ENCODE measurements around the gene STUM.

The STUM gene

DNA sequence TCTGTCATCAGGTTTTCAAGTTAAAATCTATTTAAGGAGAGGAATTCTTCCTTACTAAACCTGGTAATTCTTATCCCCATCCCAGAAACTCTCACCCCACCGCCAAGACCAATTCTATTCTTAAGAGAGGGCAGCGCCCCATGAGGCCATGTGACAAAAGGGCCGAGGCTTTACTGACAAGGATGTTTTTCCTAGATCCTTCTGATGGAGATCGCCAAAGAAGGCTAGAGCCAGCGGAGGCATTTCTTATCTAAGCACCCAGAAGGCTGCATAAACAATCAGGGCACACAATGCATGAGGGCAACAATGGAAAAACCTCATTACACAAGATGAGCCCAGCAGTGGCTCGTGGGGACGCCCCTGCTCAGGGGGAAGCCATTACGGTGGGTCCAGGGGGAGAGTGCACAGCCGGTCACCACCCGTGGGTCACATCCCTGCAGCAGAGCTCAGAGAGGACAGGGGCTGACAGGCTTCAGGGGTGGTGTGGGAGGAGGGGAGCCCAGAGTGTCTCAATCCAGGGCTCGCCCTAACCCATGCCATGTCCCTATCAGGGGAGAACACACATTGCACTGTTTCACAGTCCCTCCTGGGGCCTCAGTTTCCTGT lies 101.8 kb downstream of the STUM start:
- no peak for DNase-seq (ENCODE audit: low read depth in 4 of 4, low spot score in 1 of 4)

DNA sequence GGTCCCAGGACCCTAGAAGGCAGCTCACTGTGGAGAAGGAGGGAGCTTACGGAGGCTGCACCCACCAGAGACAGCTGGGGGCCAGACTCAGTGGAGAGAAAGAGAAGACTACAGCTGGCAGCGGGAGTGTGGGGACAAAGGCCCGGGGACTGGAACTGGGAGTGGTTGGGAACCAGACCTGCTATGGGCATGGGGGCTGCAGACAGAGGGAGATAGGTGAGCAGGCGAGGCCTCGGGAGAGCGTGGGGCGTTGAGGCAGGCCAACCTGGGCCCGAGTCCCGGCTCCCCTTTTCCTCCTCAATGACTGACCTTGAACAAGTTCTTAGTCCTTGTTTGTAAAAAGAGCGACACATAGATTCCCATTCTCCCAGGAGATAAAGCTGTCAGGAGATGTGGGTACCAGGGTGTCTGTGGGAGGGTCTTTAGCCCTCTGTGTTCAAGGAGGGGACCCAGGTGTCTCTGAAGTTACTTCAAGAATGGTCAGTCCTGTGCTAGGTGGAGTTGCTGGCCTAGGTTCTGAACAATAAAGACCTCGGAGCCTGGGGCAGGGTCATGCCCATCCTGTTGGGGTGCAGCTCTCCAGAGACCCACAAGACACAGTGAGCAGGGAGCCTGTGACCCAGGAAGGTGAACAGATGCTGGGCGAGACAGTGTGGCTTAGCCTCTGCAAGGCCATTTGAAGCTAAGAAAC lies 102.6 kb downstream of the STUM start:
- no peak for DNase-seq (ENCODE audit: low read depth in 4 of 4, low spot score in 1 of 4)

DNA sequence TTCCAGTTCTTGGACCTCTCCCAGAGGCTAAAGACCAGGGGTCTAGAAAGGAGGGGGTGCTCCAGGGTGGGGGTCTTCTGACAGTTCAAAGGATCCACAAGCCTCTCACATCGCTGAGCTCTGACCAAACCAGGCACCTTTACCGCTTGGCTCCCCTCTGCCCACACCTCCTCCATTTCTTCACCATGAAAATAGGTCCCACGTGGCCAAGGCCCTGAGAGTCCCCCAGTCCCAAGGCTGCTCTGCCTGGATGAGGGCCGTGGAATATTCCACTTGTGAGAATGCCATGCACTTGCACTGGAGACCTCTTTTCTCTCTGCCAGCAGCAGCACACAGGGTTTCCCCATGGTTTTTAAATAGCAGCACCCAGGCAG lies 103.2 kb downstream of the STUM start:
- no peak for DNase-seq (ENCODE audit: low read depth in 4 of 4, low spot score in 1 of 4)

GRCh38 chr1:226652613-226653012 lies 104.0 kb downstream of the STUM start:
- no peak for DNase-seq (ENCODE audit: low read depth in 4 of 4, low spot score in 1 of 4)

- no peak for DNase-seq (ENCODE audit: low read depth in 4 of 4, low spot score in 1 of 4)
Observed at GRCh38 chr1:226653311-226653921, 104.9 kb downstream of the STUM start.

DNA sequence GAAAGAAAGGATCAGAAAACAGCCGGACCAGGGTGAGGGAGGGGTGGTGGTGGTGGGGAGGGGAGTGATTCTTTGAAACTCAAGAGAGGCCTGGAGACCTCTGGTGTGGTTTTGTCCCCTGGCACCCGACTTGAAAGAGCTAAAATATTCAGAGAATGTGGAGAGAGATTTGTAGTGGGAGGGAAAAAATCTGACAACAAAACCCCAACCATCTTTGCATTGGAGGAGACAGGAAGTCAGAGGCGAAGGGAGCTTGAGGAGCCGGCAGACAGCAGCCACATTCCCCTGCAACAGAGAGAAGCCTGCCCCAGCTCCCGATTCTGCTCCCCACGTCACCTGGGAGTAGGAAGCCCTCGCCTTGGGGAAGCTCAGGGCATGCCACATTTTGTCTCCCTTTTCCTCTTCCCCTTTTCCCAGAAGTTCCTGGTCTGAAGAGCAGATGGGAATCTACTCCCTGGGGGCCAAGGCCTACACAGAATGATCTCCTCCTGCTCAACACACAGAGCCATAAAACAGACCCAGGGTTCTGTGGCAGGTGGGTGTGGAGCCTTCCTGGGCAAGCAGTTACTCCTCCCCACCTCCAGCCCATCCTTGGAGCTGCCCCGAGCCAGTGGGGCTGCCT lies 105.6 kb downstream of the STUM start:
- DNase-seq (ENCODE audit: low read depth in 4 of 4, low spot score in 1 of 4): no peak

- no peak for DNase-seq (ENCODE audit: low read depth in 4 of 4, low spot score in 1 of 4)
Observed at GRCh38 chr1:226654668-226655055, 106.1 kb downstream of the STUM start.

- no peak for DNase-seq (ENCODE audit: low read depth in 4 of 4, low spot score in 1 of 4)
Observed at GRCh38 chr1:226655251-226656163, 106.9 kb downstream of the STUM start.

- DNase-seq (ENCODE audit: low read depth in 4 of 4, low spot score in 1 of 4): no peak
Observed at GRCh38 chr1:226656201-226656600, 107.6 kb downstream of the STUM start.

DNA sequence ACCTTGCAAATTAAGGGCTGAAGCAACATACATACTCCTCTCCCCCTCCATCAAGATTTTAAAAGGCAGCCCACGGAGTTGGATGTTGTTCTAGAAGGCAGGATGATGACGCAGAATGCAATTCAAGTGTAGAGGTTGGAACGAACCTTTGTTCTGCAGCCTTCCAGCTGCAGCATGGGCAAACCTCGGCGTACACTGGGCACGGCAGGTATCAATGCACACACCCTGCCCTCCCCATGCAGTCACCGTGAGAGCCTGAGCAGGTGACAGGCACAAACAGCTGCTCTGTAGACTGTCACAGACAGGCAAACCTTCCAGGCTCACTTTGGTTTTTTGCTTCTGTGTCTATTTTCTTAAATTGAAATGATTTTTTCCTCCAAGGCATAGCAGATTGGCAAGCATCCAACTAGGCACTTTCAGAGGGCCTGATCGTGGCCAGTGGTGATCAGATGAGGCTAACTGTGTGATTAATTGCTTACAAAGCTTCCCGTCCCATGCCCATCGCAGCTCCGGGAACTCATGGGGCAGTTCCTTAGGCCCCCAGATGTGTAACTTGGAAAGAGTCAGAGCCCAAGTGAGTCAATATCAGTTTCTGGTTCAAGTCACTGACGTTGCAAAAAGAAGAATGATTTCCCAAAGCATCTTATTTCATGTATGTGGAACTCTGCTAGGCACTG lies 108.2 kb downstream of the STUM start:
- DNase-seq (ENCODE audit: low read depth in 4 of 4, low spot score in 1 of 4): no peak

DNA sequence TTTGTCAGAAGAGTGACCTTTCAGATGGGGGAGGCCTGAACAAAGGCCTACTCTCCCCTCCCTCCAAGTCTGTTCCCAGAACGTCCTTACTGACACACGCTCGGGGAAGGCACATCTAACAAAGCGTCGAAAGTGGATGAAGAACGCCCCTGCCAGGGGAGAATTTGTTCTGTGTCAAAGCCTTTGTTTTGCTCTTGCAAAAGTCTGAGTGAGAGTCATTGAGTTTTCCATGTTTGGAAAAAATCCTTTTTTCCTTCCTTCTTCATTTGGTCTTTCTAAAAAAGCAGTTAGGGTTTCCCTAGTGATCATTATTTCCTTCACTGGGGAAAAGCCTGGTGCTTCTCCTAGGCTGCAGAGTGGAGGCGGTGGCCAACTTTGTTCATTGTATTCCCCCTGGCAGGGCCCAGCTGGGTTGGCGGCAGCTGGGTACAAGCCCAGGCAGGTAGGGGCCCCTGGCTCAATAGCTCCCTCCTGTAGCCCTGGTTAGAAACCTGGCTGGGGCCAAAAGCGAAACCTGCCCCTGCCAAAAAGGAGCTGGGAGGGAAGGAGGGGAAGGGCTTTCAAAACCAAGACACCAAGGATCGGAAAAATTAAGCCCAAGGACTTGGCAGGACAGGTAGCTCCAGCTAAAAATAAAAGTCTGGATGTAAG lies 109.5 kb downstream of the STUM start:
- no peak for DNase-seq (ENCODE audit: low read depth in 4 of 4, low spot score in 1 of 4)

DNA sequence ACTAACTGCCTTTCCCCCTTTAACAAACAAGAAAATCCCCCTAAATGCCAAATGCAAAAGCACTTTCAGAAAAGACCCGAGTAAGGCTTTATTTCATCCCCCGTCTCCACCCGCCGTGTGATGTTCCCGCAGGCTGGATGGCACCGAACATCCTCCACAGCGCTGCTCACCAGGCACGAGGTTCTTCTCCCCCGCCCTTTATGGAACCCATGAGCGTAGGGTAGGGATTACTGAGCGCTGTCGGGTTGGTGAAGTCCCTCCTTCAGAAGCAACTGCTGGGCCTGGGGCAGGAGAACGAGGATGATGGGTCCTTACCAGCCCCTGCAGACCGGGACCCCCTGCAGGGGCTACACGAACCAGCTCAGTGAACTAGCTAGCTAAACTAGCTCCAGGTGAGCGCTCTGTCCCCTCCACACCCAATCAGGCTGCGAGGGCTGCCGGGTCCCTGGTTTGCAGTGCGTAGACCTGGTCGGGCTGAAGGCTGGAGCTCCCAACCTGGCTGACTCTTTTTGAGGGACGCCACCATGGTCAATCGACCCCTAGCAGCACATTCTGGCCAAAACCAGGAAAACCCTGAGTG lies 110.1 kb downstream of the STUM start:
- no peak for DNase-seq (ENCODE audit: low read depth in 4 of 4, low spot score in 1 of 4)
